PC-3 (cell line): ENCODE results near the gene CNOT11.

Source experiments
- CTCF ChIP-seq: fragments of 300-600 bp; sonication (generic); conservative IDR thresholded peaks from 2 replicates; pipeline ENCODE4 v1.5.1; 2017; ENCODE audit warnings: antibody characterized with exemption, low read depth, mild to moderate bottlenecking, low read length
- EZH2 ChIP-seq: fragments of 300-600 bp; sonication (generic); IDR thresholded peaks from one replicate; pipeline ENCODE4 v1.6.1; 2017; ENCODE audit warnings: antibody characterized with exemption, mild to moderate bottlenecking, low read length; ENCODE audit not compliant: unreplicated experiment
- EZH2phosphoT487 ChIP-seq: fragments of 300-600 bp; sonication (generic); IDR thresholded peaks from 2 replicates; pipeline ENCODE4 v1.6.1; 2018; ENCODE audit warnings: mild to moderate bottlenecking, antibody characterized with exemption, low read length, borderline replicate concordance

- TF ChIP-seq CTCF, result no peak
- no peak for TF ChIP-seq EZH2
- no peak for TF ChIP-seq EZH2phosphoT487
Measured at GRCh38 chr2:101299604-101300003, 46.9 kb downstream of the CNOT11 start.
